ENCODE results near the gene TTN.
A peak's percentile ranks its signal among the peaks of the same experiment; 100 is the strongest.

The TTN gene

DNA sequence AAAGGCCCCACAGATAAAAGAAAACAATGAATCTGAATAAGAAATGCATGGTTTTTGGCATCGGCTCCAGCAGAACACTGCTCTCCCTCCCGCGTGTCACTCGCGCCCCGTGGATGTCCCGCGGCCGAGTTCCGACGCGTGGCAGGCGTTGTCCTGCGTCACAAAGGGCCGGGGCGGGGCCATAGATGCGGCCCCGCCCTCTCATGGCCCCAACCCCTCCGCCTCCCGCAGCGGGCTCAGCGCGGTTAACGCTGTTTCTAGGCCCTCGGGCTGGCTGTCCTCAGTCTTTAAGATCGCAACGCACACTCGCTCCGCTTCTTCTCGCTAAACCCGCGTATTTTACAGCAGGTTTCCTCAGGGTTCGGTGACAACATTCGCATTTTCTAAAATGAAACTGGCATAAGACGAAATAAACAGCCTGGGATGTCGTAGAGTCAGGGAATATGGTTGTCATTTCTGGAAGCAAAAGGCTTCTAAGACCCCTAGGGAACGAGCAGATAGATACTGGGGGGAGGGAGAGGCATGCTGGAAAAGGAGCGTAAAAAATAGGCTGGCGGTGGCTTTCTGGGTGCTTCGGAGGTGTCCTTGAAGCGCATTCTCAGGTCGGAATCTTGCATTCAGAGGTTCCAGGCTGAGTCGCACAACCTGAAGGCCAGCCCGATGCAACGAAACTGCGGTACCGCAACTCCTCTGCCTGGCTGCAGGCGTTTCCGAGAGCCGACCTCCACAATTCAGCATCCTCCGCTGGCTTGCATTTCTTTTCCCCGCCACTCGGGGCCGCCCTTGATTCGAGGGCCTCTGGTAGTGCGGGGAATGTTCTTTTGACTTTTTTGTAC lies 328.6 kb downstream of the TTN start, which contains the start of gene FKBP7:
Gene FKBP7, minus strand, starts transcription at position 162 of the 836 bp plus-strand sequence. Its CDS starts 101 bp downstream, at position 61.
- H3K36me3 ChIP-seq (ENCODE audit: control insufficient read depth, insufficient read depth, low read length): no peaks in the 10 kb centered on the region
- peak within 1 kb of the TSS; percentile 72 for H3K4me3 ChIP-seq (ENCODE audit: low read depth, low read length)
- H3K4me1 ChIP-seq (ENCODE audit: control insufficient read depth, insufficient read depth, low read length): peaks cover 15% of the 10 kb centered on the region
- no peak within 1 kb of the TSS; the same call in 1 of the 2 replicates for H3K27ac ChIP-seq (ENCODE audit: low read depth, low read length)
- H3K9ac ChIP-seq (ENCODE audit: low read length): peak within 1 kb of the TSS; percentile 73
- H3K9me3 ChIP-seq (ENCODE audit: control insufficient read depth, insufficient read depth, low read depth, low read length): no peaks in the 10 kb centered on the region
- H3K27me3 ChIP-seq (ENCODE audit: control insufficient read depth, insufficient read depth, low read length): no peaks in the 10 kb centered on the region; the same call in 1 of the 2 replicates

GRCh38 chr2:178478130-178478438 lies 329.1 kb downstream of the TTN start:
- Histone ChIP-seq H3K9me3 (ENCODE audit: control insufficient read depth, insufficient read depth, low read depth, low read length) (no peaks in the 10 kb centered on the region), H3K27me3 (ENCODE audit: control insufficient read depth, insufficient read depth, low read length) (no peaks in the 10 kb centered on the region; the same call in 1 of the 2 replicates), H3K4me3 (ENCODE audit: low read depth, low read length) (peak overlapping the region; percentile 72), H3K4me1 (ENCODE audit: control insufficient read depth, insufficient read depth, low read length) (peaks cover 15% of the 10 kb centered on the region), H3K27ac (ENCODE audit: low read depth, low read length) (no peak overlapping the region; the same call in 1 of the 2 replicates), H3K36me3 (ENCODE audit: control insufficient read depth, insufficient read depth, low read length) (no peaks in the 10 kb centered on the region), H3K9ac (ENCODE audit: low read length) (peak overlapping the region; percentile 72)

DNA sequence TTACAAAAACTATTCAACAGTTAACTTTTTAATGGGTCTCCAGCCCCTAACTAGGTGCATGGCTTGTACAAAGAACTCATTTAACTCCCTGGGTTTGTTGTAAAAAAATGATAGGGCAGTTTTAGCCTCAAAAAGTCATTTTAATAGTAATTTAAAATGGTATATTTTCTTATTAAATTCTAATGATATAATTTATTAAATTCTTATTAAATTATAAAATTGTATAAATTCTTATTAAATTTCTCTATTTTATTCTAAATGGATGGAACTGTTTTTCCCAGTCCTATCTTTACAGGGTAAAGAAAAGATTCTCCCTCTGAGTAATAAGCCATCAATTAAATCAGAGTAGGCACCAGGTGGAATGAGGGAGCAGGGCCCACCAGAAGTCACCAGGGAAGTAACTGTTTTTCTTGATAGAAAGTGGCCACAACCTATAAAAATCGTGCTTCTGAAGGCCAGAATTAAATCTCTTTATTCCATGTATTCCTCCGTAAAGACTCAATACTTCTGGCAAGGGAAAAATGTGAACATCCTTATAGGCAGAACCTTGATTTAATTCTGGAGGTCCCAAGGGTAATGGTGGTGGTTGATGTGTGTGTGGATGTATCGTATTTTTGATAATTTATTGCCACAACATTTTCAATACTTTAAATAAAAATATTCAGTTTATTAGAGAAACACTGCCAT lies 329.6 kb downstream of the TTN start:
- H3K4me3 ChIP-seq (ENCODE audit: low read depth, low read length): peak overlapping the region; percentile 72
- peaks cover 12% of the 10 kb centered on the region for H3K4me1 ChIP-seq (ENCODE audit: control insufficient read depth, insufficient read depth, low read length)
- H3K27ac ChIP-seq (ENCODE audit: low read depth, low read length): no peak overlapping the region
- H3K9me3 ChIP-seq (ENCODE audit: control insufficient read depth, insufficient read depth, low read depth, low read length): no peaks in the 10 kb centered on the region
- H3K27me3 ChIP-seq (ENCODE audit: control insufficient read depth, insufficient read depth, low read length): no peaks in the 10 kb centered on the region; the same call in 1 of the 2 replicates
- H3K9ac ChIP-seq (ENCODE audit: low read length): no peak overlapping the region
- no peaks in the 10 kb centered on the region for H3K36me3 ChIP-seq (ENCODE audit: control insufficient read depth, insufficient read depth, low read length)

DNA sequence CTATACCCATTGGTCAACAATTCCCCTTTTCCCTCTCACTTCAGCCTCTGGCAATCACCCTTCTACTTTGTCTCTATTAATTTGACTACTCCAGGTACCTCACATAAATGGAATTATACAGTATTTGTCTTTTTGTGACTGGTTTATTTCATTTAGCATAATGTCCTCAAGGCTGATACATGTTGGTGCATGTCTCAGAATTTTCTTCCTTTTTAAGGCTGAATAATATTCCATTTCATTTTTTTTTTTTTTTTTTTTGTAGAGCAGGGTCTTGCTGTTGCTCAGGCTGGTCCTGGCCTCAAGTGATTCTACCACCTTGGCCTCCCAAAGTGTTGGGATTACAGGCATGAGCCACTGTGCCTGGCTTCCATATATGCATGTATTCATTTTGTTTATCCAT lies 330.7 kb downstream of the TTN start:
- H3K4me1 ChIP-seq (ENCODE audit: control insufficient read depth, insufficient read depth, low read length): 0 out of 2 replicates have a peak, but pooled peaks cover 5% of the 10 kb centered on the region
- no peaks in the 10 kb centered on the region; the same call in 1 of the 2 replicates for H3K27me3 ChIP-seq (ENCODE audit: control insufficient read depth, insufficient read depth, low read length)
- no peaks in the 10 kb centered on the region for H3K36me3 ChIP-seq (ENCODE audit: control insufficient read depth, insufficient read depth, low read length)
- no peak overlapping the region for H3K27ac ChIP-seq (ENCODE audit: low read depth, low read length)
- no peaks in the 10 kb centered on the region for H3K9me3 ChIP-seq (ENCODE audit: control insufficient read depth, insufficient read depth, low read depth, low read length)
- H3K4me3 ChIP-seq (ENCODE audit: low read depth, low read length): no peak overlapping the region
- H3K9ac ChIP-seq (ENCODE audit: low read length): no peak overlapping the region
